IMR-90 (cell line): ENCODE results near the gene SLFN12L. TPM values are rescaled to one million over a fixed set of nuclear protein-coding genes. Genes with fewer than 3 reads are reported as not detected.
"Not testable (repeated sequence)": the region's sequence is repeated elsewhere in the genome, so short reads cannot be mapped to it uniquely, and the experiment has no call there.

Experiments used
- ATAC-seq: fragments of 200-7000 bp; cut with Tn5 transposase; 2 replicates; pipeline ENCODE4 v1.9.1; 2020; ENCODE audit warnings: low read depth, mild to moderate bottlenecking, moderate library complexity
- BruUV-seq: library from RNA; stranded (reverse); fragments of 400-500 nt; replicated peaks from 2 replicates; lab custom pipeline; 2021; lab: Mats Ljungman, UMichigan
- CTCF ChIA-PET: fragments of 300-600 bp; formaldehyde crosslinking; extraction: SDS; loops from one replicate; lab custom pipeline; 2021; ENCODE audit warnings: antibody characterized with exemption; lab: Yijun Ruan, JAX
- POLR2A ChIA-PET: fragments of 300-600 bp; sonication (Branson Sonifier 250); formaldehyde crosslinking; loops from one replicate; lab custom pipeline; 2022; ENCODE audit warnings: antibody characterized with exemption; ENCODE audit not compliant: unreplicated experiment; lab: Charles Lee
- DNase-seq: peaks from one replicate; pipeline ENCODE4 v3.0.0; 2013
- H2AFZ ChIP-seq: replicated peaks from 2 replicates; pipeline ENCODE3; 2013; ENCODE audit warnings: low read length, mild to moderate bottlenecking; ENCODE audit not compliant: poor library complexity
- H2AK5ac ChIP-seq: 2 replicates; pipeline ENCODE4 v1.6.1; 2013; ENCODE audit warnings: low read depth, low read length, inconsistent platforms
- H2AK9ac ChIP-seq: replicated peaks from 2 replicates; pipeline ENCODE3; 2013; ENCODE audit warnings: mild to moderate bottlenecking, low read depth, low read length, moderate library complexity; ENCODE audit not compliant: poor library complexity
- H2BK120ac ChIP-seq: 2 replicates; pipeline ENCODE4 v1.6.1; 2013; ENCODE audit warnings: low read depth, low read length, inconsistent platforms
- H2BK15ac ChIP-seq: 3 replicates; pipeline ENCODE4 v1.6.1; 2013; ENCODE audit warnings: low read depth, low read length, inconsistent platforms
- H2BK20ac ChIP-seq: 2 replicates; pipeline ENCODE4 v1.6.1; 2013; ENCODE audit warnings: low read depth, mild to moderate bottlenecking, inconsistent platforms, low read length, moderate library complexity
- H2BK5ac ChIP-seq: 2 replicates; pipeline ENCODE4 v1.6.1; 2013; ENCODE audit warnings: mild to moderate bottlenecking, low read depth, low read length, inconsistent platforms; ENCODE audit not compliant: poor library complexity, severe bottlenecking
- H3K14ac ChIP-seq: replicated peaks from 2 replicates; pipeline ENCODE4 v1.6.1; 2013; ENCODE audit warnings: low read depth, low read length, inconsistent platforms
- H3K18ac ChIP-seq: 2 replicates; pipeline ENCODE4 v1.6.1; 2013; ENCODE audit warnings: low read depth, low read length, control low read depth
- H3K23ac ChIP-seq: 2 replicates; pipeline ENCODE4 v1.6.1; 2013; ENCODE audit warnings: low read depth, low read length, inconsistent platforms
- H3K27ac ChIP-seq: 2 replicates; pipeline ENCODE4 v1.5.1; 2013; ENCODE audit warnings: mild to moderate bottlenecking, control low read depth, low read length; ENCODE audit not compliant: insufficient read depth
- H3K27me3 ChIP-seq: 2 replicates; pipeline ENCODE4 v1.6.1; 2013; ENCODE audit warnings: low read length; ENCODE audit not compliant: control insufficient read depth, insufficient read depth
- H3K36me3 ChIP-seq: 2 replicates; pipeline ENCODE4 v1.6.1; 2013; ENCODE audit warnings: low read length, mixed read lengths; ENCODE audit not compliant: control insufficient read depth, insufficient read depth
- H3K4ac ChIP-seq: 2 replicates; pipeline ENCODE4 v1.6.1; 2013; ENCODE audit warnings: low read depth, low read length, inconsistent platforms
- H3K4me1 ChIP-seq: 2 replicates; pipeline ENCODE4 v1.6.1; 2013; ENCODE audit warnings: low read length, mixed read lengths; ENCODE audit not compliant: control insufficient read depth, insufficient read depth
- H3K4me2 ChIP-seq: 2 replicates; pipeline ENCODE4 v1.6.1; 2013; ENCODE audit warnings: low read depth, mild to moderate bottlenecking, control low read depth, low read length, moderate library complexity
- H3K4me3 ChIP-seq: 2 replicates; pipeline ENCODE4 v1.5.1; 2013; ENCODE audit warnings: low read depth, mild to moderate bottlenecking, control low read depth, low read length, moderate library complexity; ENCODE audit not compliant: insufficient read depth
- H3K56ac ChIP-seq: 2 replicates; pipeline ENCODE4 v1.6.1; 2013; ENCODE audit warnings: low read length, inconsistent platforms; ENCODE audit not compliant: insufficient read depth; ENCODE audit errors: extremely low read depth
- H3K79me1 ChIP-seq, 2 experiments: 2 replicates each; pipeline ENCODE4 v1.6.1; 2013; ENCODE audit warnings: low read length in 2 of 2, inconsistent platforms in 1 of 2, low read depth in 1 of 2
- H3K9ac ChIP-seq: 2 replicates; pipeline ENCODE4 v1.6.1; 2013; ENCODE audit warnings: low read depth, low read length, control low read depth
- H3K9me1 ChIP-seq: 2 replicates; pipeline ENCODE4 v1.6.1; 2013; ENCODE audit warnings: low read length, inconsistent platforms; ENCODE audit not compliant: insufficient read depth
- H3K9me3 ChIP-seq: 2 replicates; pipeline ENCODE4 v1.6.1; 2013; ENCODE audit warnings: low read length; ENCODE audit not compliant: control insufficient read depth, insufficient read depth
- H4K20me1 ChIP-seq: 2 replicates; pipeline ENCODE4 v1.6.1; 2013; ENCODE audit warnings: low read length, inconsistent platforms; ENCODE audit not compliant: insufficient read depth
- H4K5ac ChIP-seq: 2 replicates; pipeline ENCODE4 v1.6.1; 2013; ENCODE audit warnings: mild to moderate bottlenecking, low read depth, low read length, control low read depth
- H4K8ac ChIP-seq, 2 experiments: 2 replicates each; pipeline ENCODE4 v1.6.1; 2013; ENCODE audit warnings: low read depth in 2 of 2, low read length in 2 of 2, control low read depth in 1 of 2, inconsistent platforms in 1 of 2
- H4K91ac ChIP-seq: 2 replicates; pipeline ENCODE4 v1.6.1; 2013; ENCODE audit warnings: low read depth, low read length, inconsistent platforms; ENCODE audit not compliant: insufficient read depth
- BHLHE40 ChIP-seq: fragments of 150-350 bp; IDR thresholded peaks from 2 replicates; pipeline ENCODE4 v1.6.1; 2016; ENCODE audit warnings: mild to moderate bottlenecking, low read depth, low read length
- ELK1 ChIP-seq: fragments of 150-350 bp; IDR thresholded peaks from 2 replicates; pipeline ENCODE4 v1.6.1; 2016; ENCODE audit warnings: low read depth, mild to moderate bottlenecking, low read length, moderate library complexity, borderline replicate concordance
- FOS ChIP-seq: fragments of 150-350 bp; IDR thresholded peaks from 2 replicates; pipeline ENCODE4 v1.6.1; 2016; ENCODE audit warnings: low read depth, low read length
- MAFK ChIP-seq: IDR thresholded peaks from 2 replicates; pipeline ENCODE4 v1.6.1; 2012; ENCODE audit warnings: low read depth, low read length, improper control_type of control experiment
- MXI1 ChIP-seq: IDR thresholded peaks from 2 replicates; pipeline ENCODE4 v1.6.1; 2012; ENCODE audit warnings: low read depth, mild to moderate bottlenecking, low read length, moderate library complexity, borderline replicate concordance
- NFE2L2 ChIP-seq: fragments of 150-350 bp; IDR thresholded peaks from 2 replicates; pipeline ENCODE4 v1.6.1; 2016; ENCODE audit warnings: low read depth, mild to moderate bottlenecking, low read length
- POLR2A ChIP-seq: IDR thresholded peaks from 2 replicates; pipeline ENCODE4 v1.6.1; 2012; ENCODE audit warnings: mild to moderate bottlenecking, low read depth, low read length
- SMC3 ChIP-seq: fragments of 150-350 bp; IDR thresholded peaks from 2 replicates; pipeline ENCODE4 v1.6.1; 2016; ENCODE audit warnings: low read depth, mild to moderate bottlenecking, antibody characterized with exemption, low read length, moderate library complexity
- WGBS, 2 experiments: methylation state at CpG; one replicate each; pipeline versions ENCODE4 v1.1.5 to v1.1.7; 2013; ENCODE audit warnings: missing lambda C conversion rate in 2 of 2; ENCODE audit not compliant: insufficient read length in 1 of 2; ENCODE audit errors: extremely low coverage in 2 of 2; 5-methylcytosine and 5-hydroxymethylcytosine counted together
- dilution Hi-C: fragments of 300-500 bp; cut with HindIII; formaldehyde crosslinking; loops from one replicate; pipeline ENCODE4 v1.14.3; 2018; ENCODE audit warnings: low sequenced_read_pairs; ENCODE audit not compliant: unreplicated experiment
- in situ Hi-C: fragments of 300-500 bp; cut with MboI; formaldehyde crosslinking; loops from 3 replicates; pipeline ENCODE4 v1.14.3; 2019; ENCODE audit warnings: low sequenced_read_pairs, inconsistent platforms, mixed read lengths
- intact Hi-C: fragments of 100-400 bp; cut with micrococcal nuclease; formaldehyde crosslinking; loops from 2 replicates; pipeline ENCODE4 v1.10.0; 2022
- polyA plus RNA-seq, 3 experiments: library from polyadenylated mRNA; depleted of rRNA; stranded (reverse); fragments of >200 nt; gene quantifications; 2 replicates each; pipeline ENCODE4 v1.2.3, GENCODE V29; 2012; ENCODE audit warnings: low replicate concordance in 1 of 3
- total RNA-seq: library from RNA; depleted of rRNA; stranded (reverse); fragments of >200 nt; gene quantifications from 2 replicates; pipeline ENCODE4 v1.2.3, GENCODE V29; 2012

Gene SLFN12L
- total and polyA plus RNA-seq, 2 of the 4 experiments (the other 2 are of a cell fraction), result 0.18 TPM; not detected in 1

DNA sequence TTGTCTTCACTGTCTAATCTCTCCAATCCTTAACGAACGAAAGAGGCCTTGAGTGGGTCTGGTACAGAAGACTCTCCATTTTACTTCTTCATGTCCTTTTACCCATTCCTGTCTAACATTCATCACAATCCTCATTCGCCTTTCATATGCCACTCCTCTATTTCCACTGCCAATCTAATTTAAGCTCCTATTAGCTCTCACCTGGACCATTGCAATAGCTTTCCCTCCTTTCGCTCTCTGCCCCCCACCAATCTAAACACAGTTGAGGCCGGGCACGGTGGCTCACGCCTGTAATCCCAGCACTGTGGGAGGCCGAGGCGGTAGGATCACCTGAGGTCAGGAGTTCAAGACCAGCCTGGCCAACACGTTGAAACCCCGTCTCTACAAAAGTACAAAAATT is 29.5 kb upstream of the SLFN12L start:
- TF ChIP-seq MAFK, result no peak
- no peak for TF ChIP-seq NFE2L2
- no peak for TF ChIP-seq POLR2A
- no peak for TF ChIP-seq ELK1
- no peak for TF ChIP-seq FOS
- no peak for TF ChIP-seq MXI1
- no peak for TF ChIP-seq SMC3
- TF ChIP-seq BHLHE40, result no peak
- Histone ChIP-seq H3K9ac (no peak overlapping the region), H2AFZ (peak overlapping the region; percentile 62), H2AK5ac (no peak overlapping the region), H2BK20ac (no peak overlapping the region), H3K14ac (no peak overlapping the region), H3K4me1 (peaks cover 2% of the 10 kb centered on the region; the same call in 1 of the 2 replicates), H3K79me1 (peaks cover 13 to 24% of the 10 kb centered on the region in 2 experiments), H3K4me3 (0 out of 2 replicates have a peak overlapping the region, but pooled peaks have one; percentile 78), H4K8ac (peak overlapping the region; percentile 95 to 96; a peak in 2 of 4 replicates), H3K36me3 (no peaks in the 10 kb centered on the region), H3K27ac (no peak overlapping the region), H2BK120ac (no peak overlapping the region), H3K27me3 (peaks cover 2% of the 10 kb centered on the region), H3K18ac (no peak overlapping the region), H3K4me2 (peak overlapping the region; percentile 51; the same call in 1 of the 2 replicates), H3K56ac (no peak overlapping the region), H4K5ac (0 out of 2 replicates have a peak overlapping the region, but pooled peaks have one; percentile 67), H2BK5ac (no peak overlapping the region), H2BK15ac (no peak overlapping the region), H4K20me1 (no peaks in the 10 kb centered on the region), H3K9me1 (peaks cover 3% of the 10 kb centered on the region; the same call in 1 of the 2 replicates), H3K23ac (no peak overlapping the region), H2AK9ac (peak overlapping the region; percentile 5), H3K9me3 (no peaks in the 10 kb centered on the region), H4K91ac (no peak overlapping the region), H3K4ac (no peak overlapping the region)
- no TSS peak for BruUV-seq
- dilution Hi-C loops (no loop called here), intact Hi-C loops (no loop called here), in situ Hi-C loops (no loop called here)
- ChIA-PET CTCF (interaction anchor here (0.6 kb wide), 1 partner anchor 22 kb away, joined by 4 read pairs; no protein-coding TSS in a partner anchor), POLR2A (no interaction called here)
- WGBS, 2 experiments, result 78 to 100% methylated on average over 1 to 7 of the region's 11 CpGs
- DNase-seq (no peak), ATAC-seq (no peak)

DNA sequence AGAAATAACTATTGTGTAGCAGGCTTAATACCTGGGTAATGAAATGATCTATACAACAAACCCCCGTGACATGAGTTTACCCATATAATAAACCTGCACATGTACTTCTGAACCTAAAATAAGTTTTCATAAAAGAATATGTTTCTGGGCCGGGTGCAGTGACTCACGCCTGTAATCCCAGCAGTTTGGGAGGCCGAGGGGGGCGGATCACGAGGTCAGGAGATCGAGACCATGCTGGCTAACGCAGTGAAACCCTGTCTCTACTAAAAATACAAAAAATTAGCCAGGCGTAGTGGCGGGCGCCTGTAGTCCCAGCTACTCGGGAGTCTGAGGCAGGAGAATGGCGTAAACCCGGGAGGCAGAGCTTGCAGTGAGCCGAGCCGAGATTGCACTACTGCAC is 25.7 kb upstream of the SLFN12L start:
- H4K91ac ChIP-seq, H2AK5ac ChIP-seq, H2BK20ac ChIP-seq, H3K27me3 ChIP-seq, H4K5ac ChIP-seq, H3K56ac ChIP-seq, H3K14ac ChIP-seq, H3K18ac ChIP-seq, H3K4me1 ChIP-seq, H2AK9ac ChIP-seq, H3K36me3 ChIP-seq, in situ Hi-C loops, H3K23ac ChIP-seq, H2BK15ac ChIP-seq, ATAC-seq, H3K9me3 ChIP-seq, DNase-seq, dilution Hi-C loops, H3K27ac ChIP-seq, H3K4me3 ChIP-seq, H3K9me1 ChIP-seq, H2AFZ ChIP-seq, POLR2A ChIA-PET, H3K4ac ChIP-seq, intact Hi-C loops, H3K4me2 ChIP-seq, H2BK5ac ChIP-seq, H3K9ac ChIP-seq, H4K20me1 ChIP-seq, H4K8ac ChIP-seq, BruUV-seq, H2BK120ac ChIP-seq, H3K79me1 ChIP-seq: not testable (repeated sequence)
- CTCF ChIA-PET, result interaction anchor here (0.6 kb wide), 1 partner anchor 352 kb away, joined by 4 read pairs; no protein-coding TSS in a partner anchor
- WGBS, 2 experiments, result no CpG with 5 or more reads among the region's 16 CpGs
